Keratinocyte (primary cell): Measurements from ENCODE around the gene C10orf71. TPM values are rescaled to one million over a fixed set of nuclear protein-coding genes. Genes with fewer than 3 reads are reported as not detected.

Experiments used
- DNase-seq: peaks from one replicate; pipeline ENCODE4 v3.0.0-alpha.2; 2011; ENCODE audit warnings: low read depth, missing footprints, low spot score
- FAIRE-seq: peaks from 2 replicates; lab custom pipeline; 2011; peaks lifted over from hg19 to GRCh38; lab: Jason Lieb, UNC
- H2AFZ ChIP-seq: 2 replicates; pipeline ENCODE4 v1.6.0; 2012; ENCODE audit warnings: low read length, control low read depth, inconsistent platforms; ENCODE audit not compliant: control insufficient read depth
- H3K27ac ChIP-seq: 2 replicates; pipeline ENCODE4 v1.5.1; 2011; ENCODE audit warnings: low read length; ENCODE audit not compliant: control insufficient read depth, insufficient read depth
- H3K27me3 ChIP-seq: 3 replicates; pipeline ENCODE4 v1.6.0; 2011; ENCODE audit warnings: low read length; ENCODE audit not compliant: control insufficient read depth, insufficient read depth; ENCODE audit errors: extremely low read depth
- H3K36me3 ChIP-seq, 2 experiments: 2 replicates in 1 of 2; 3 replicates in 1 of 2; pipeline ENCODE4 v1.5.1; 2011; ENCODE audit warnings: low read length in 2 of 2, mild to moderate bottlenecking in 1 of 2; ENCODE audit not compliant: control insufficient read depth in 2 of 2, insufficient read depth in 2 of 2; ENCODE audit errors: extremely low read depth in 1 of 2
- H3K4me1 ChIP-seq: 3 replicates; pipeline ENCODE4 v1.5.1; 2011; ENCODE audit warnings: low read length; ENCODE audit not compliant: control insufficient read depth, insufficient read depth; ENCODE audit errors: extremely low read depth
- H3K4me2 ChIP-seq: 3 replicates; pipeline ENCODE4 v1.6.0; 2011; ENCODE audit warnings: low read depth, low read length; ENCODE audit not compliant: control insufficient read depth, insufficient read depth; ENCODE audit errors: extremely low read depth
- H3K4me3 ChIP-seq, 3 experiments: fragments of 200-600 bp in 1 of 3; sonication (generic) in 1 of 3; 2 replicates in 2 of 3; 3 replicates in 1 of 3; pipeline ENCODE4 v1.5.1; 2011 to 2016; ENCODE audit warnings: low read length in 3 of 3, mild to moderate bottlenecking in 3 of 3, control low read depth in 2 of 3, inconsistent platforms in 1 of 3, low read depth in 1 of 3, mixed read lengths in 1 of 3, mixed run types in 1 of 3, moderate library complexity in 1 of 3; ENCODE audit not compliant: control insufficient read depth in 2 of 3, insufficient read depth in 2 of 3; ENCODE audit errors: extremely low read depth in 1 of 3
- H3K79me2 ChIP-seq: 2 replicates; pipeline ENCODE4 v1.6.0; 2012; ENCODE audit warnings: low read length; ENCODE audit not compliant: control insufficient read depth, insufficient read depth
- H3K9ac ChIP-seq: 3 replicates; pipeline ENCODE4 v1.6.0; 2011; ENCODE audit warnings: low read length; ENCODE audit not compliant: control insufficient read depth, insufficient read depth; ENCODE audit errors: extremely low read depth
- H3K9me1 ChIP-seq: 3 replicates; pipeline ENCODE4 v1.6.0; 2011; ENCODE audit warnings: low read length; ENCODE audit not compliant: control insufficient read depth, insufficient read depth; ENCODE audit errors: extremely low read depth
- H3K9me3 ChIP-seq: 2 replicates; pipeline ENCODE4 v1.5.1; 2012; ENCODE audit warnings: low read depth, low read length; ENCODE audit not compliant: control insufficient read depth
- H4K20me1 ChIP-seq: 3 replicates; pipeline ENCODE4 v1.6.0; 2011; ENCODE audit warnings: low read length; ENCODE audit not compliant: control insufficient read depth, insufficient read depth; ENCODE audit errors: extremely low read depth
- EZH2 ChIP-seq: IDR thresholded peaks from one replicate; pipeline ENCODE4 v1.6.1; 2012; ENCODE audit warnings: inconsistent platforms, mild to moderate bottlenecking, low read length, moderate library complexity
- dilution Hi-C: fragments of 300-500 bp; cut with MboI; formaldehyde crosslinking; loops from one replicate; pipeline ENCODE4 v1.7.0; 2020; ENCODE audit warnings: low sequenced_read_pairs; ENCODE audit not compliant: extremely low pct_ligation_motif_present
- polyA plus RNA-seq, 5 experiments: library from polyadenylated mRNA; depleted of rRNA in 3 of 5; stranded (reverse) in 3 of 5; stranded (forward) in 1 of 5; unstranded in 1 of 5; fragments of >200 nt; gene quantifications; 1 replicate in 1 of 5; 2 replicates in 3 of 5; 3 replicates in 1 of 5; pipeline versions ENCODE4 v1.2.1 to v1.2.3, GENCODE V29; 2011 to 2012; ENCODE audit warnings: missing spikeins in 2 of 5, low read depth in 1 of 5, low replicate concordance in 1 of 5
- TF ChIP-seq, protein P1 (sequence below), 3 experiments: IDR thresholded peaks in 1 of 3; conservative IDR thresholded peaks in 1 of 3; optimal IDR thresholded peaks in 1 of 3; 2 replicates in 2 of 3; 3 replicates in 1 of 3; pipeline versions ENCODE3 to v1.5.1; 2011; ENCODE audit warnings: low read length in 3 of 3, mild to moderate bottlenecking in 3 of 3, moderate library complexity in 2 of 3, control low read depth in 1 of 3, inconsistent platforms in 1 of 3; ENCODE audit not compliant: insufficient read depth in 2 of 3; ENCODE audit errors: extremely low read depth in 1 of 3

The C10orf71 gene
- polyA plus RNA-seq, 1 donor (not counting 4 experiments of a cell fraction or from before 2014, with no cell fraction given) = not detected

- FAIRE-seq = no peak
Measured at GRCh38 chr10:49374740-49375139, 75.8 kb downstream of the C10orf71 start.

DNA sequence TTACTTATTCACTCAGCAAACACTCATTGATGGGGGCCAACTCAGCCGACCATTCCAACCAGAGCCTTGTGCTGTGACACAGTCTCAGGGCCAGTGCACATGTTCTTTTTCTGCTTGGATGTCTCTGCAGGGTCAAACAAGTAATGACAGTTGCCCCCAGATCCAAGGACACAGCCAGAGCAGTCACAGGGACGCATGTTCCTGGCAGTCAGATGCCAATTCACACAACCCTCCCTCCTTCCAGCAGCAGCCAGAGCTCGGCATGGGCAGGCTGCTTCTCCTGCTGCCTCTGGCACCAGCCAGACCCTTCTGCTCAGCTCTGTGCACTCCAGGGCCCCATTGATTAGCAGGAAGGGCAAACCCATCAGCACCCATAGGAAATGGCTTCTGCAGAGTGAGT lies 76.6 kb downstream of the C10orf71 start:
- Histone ChIP-seq H4K20me1 (no peaks in the 10 kb centered on the region), H3K27me3 (peaks cover 4% of the 10 kb centered on the region), H3K9ac (no peak overlapping the region), H2AFZ (no peak overlapping the region), H3K79me2 (no peaks in the 10 kb centered on the region), H3K4me2 (no peak overlapping the region), H3K9me3 (no peaks in the 10 kb centered on the region), H3K27ac (no peak overlapping the region), H3K9me1 (no peaks in the 10 kb centered on the region), H3K36me3 (no peaks in the 10 kb centered on the region), H3K4me3 (no peak overlapping the region), H3K4me1 (no peaks in the 10 kb centered on the region)
- dilution Hi-C loops = no loop called here
- FAIRE-seq = no peak
- TF ChIP-seq EZH2 = no peak
- DNase-seq = no peak

More at GRCh38 chr10:49374740-49375139, 75.8 kb downstream of the C10orf71 start:
- Histone ChIP-seq H3K9me1 (no peaks in the 10 kb centered on the region), H3K9ac (no peak overlapping the region), H4K20me1 (no peaks in the 10 kb centered on the region), H3K27me3 (peaks cover 4% of the 10 kb centered on the region), H3K27ac (no peak overlapping the region), H3K4me1 (no peaks in the 10 kb centered on the region), H3K9me3 (no peaks in the 10 kb centered on the region), H3K4me2 (no peak overlapping the region), H3K4me3 (no peak overlapping the region), H3K79me2 (no peaks in the 10 kb centered on the region), H2AFZ (no peak overlapping the region), H3K36me3 (no peaks in the 10 kb centered on the region)
- TF ChIP-seq, protein P1, sequence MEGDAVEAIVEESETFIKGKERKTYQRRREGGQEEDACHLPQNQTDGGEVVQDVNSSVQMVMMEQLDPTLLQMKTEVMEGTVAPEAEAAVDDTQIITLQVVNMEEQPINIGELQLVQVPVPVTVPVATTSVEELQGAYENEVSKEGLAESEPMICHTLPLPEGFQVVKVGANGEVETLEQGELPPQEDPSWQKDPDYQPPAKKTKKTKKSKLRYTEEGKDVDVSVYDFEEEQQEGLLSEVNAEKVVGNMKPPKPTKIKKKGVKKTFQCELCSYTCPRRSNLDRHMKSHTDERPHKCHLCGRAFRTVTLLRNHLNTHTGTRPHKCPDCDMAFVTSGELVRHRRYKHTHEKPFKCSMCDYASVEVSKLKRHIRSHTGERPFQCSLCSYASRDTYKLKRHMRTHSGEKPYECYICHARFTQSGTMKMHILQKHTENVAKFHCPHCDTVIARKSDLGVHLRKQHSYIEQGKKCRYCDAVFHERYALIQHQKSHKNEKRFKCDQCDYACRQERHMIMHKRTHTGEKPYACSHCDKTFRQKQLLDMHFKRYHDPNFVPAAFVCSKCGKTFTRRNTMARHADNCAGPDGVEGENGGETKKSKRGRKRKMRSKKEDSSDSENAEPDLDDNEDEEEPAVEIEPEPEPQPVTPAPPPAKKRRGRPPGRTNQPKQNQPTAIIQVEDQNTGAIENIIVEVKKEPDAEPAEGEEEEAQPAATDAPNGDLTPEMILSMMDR (optimal IDR thresholded peaks at IDR 0.05 in 1 of 3, IDR thresholded peaks at IDR 0.05 in 1 of 3, conservative IDR thresholded peaks at IDR 0.05 in 1 of 3; ENCODE audit: extremely low read depth in 1 of 3, insufficient read depth in 2 of 3, low read length in 3 of 3) = no peak
- TF ChIP-seq EZH2 = no peak
- DNase-seq = no peak
- dilution Hi-C loops = no loop called here

Other genes starting within 250 kb of the C10orf71 start
- gene VSTM4, start 183.6 kb upstream of the C10orf71 start, polyA plus RNA-seq = not detected in 3 replicates
- not detected in 3 replicates for gene FAM170B, start 165.1 kb upstream of the C10orf71 start, polyA plus RNA-seq
- gene TMEM273, start 110.8 kb upstream of the C10orf71 start, polyA plus RNA-seq = not detected in 3 replicates
- not detected in 3 replicates for gene DRGX, start 96.9 kb downstream of the C10orf71 start, polyA plus RNA-seq
- 27.3 to 36.8 TPM (median 31.0 TPM) in 3 replicates for gene ERCC6, start 240.0 kb downstream of the C10orf71 start, polyA plus RNA-seq